Posterior cingulate gyrus (tissue), 11 donors: ENCODE measurements around the gene RNF14.

Source experiments
- DNase-seq, 10 donors: peaks; one replicate each; pipeline versions ENCODE4 v3.0.0 to v3.0.0-alpha.2; 2020 to 2021; ENCODE audit warnings: mixed read lengths in 3 of 10
- intact Hi-C: fragments of 100-400 bp; cut with DNase I; formaldehyde crosslinking; loops from one replicate; pipeline ENCODE4 v1.15.1; 2023

RNF14 gene

DNA sequence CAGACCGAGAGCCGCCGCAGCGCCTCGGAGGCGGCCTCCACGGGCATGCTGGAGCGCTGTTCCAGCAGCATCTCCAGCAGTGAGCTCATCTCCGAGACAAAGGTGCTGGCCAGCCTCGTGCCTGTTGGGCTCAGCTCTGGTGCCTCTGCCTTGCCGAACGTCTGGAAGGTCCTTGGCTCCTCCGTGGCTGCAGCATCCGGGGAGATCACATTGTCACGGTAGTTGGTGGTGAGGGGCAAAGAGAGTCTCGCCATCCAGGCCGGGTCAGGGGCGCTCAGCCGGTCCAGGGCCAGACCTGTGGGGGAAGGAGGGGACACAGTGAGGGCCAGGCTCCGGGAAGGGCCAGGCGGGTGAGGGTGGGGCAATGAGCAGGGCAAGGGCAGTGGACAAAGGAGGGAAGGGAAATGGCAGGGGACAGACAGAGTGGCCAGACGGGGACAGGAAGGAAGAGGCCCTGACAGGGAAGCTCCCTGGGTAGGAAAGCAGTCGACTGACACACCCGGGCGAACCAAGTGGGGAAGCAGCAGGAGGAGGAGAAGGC, 23.3 kb upstream of the RNF14 start:
- DNase-seq: no peak
- intact Hi-C loops: no loop called here

DNA sequence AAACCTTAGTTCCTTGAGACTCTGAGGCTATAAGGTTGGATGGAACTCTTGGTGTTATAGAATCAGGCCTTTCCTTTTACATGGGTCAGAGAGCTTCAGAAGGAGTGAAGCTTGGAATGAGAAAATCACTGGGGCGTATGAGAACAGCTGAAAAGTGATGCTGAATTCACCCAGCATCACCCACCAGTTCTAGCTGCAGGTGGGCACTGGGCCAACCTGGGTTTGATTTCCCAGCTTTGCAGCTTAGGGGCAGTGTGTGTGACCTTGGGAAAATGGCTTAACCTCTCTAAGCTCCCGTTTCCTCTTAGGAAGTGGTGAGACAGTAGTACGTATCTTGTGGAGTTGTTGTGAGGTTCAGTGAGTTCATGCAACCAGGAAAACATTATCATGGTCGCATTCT, 21.6 kb upstream of the RNF14 start:
- no peak for DNase-seq
- intact Hi-C loops: no loop called here

DNA sequence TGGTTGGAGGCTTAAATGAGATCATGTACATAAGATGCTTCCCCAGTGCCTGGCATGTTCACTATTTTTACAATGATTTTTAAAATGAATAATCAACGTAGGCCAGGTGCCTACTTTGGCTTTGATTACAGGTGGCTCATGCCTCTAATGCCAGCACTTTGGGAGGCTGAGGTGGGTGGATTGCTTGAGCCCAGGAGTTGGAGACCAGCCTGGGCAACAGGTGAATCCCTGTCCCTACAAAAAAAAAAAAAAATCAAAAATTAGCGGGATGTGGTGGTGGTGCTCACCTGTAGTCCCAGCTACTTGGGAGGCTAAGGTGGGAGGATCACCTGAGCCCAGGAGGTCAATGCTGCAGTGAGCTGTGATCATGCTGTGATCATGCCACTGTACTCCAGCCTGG, 20.1 kb upstream of the RNF14 start:
- intact Hi-C loops: no loop called here
- no peak for DNase-seq

DNA sequence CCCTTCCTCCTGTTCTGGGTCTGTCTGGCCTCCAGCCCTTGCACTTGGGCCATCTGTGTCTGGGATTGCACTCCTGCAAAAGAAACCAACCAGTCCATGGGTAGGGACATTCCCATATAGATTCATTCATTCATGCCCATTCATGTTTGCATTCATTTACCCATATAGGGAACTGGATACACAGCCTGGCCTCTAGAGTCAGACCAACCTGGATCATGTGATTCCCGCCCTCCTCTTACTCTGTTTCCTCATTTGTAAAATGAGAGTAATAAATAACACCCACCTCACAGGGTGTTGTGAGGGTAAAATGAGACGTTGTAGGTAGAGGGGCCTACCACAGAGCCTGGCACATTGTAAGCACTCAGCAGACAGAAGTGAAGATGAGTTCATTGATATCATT, 19.4 kb upstream of the RNF14 start:
- DNase-seq: no peak
- intact Hi-C loops: no loop called here

DNA sequence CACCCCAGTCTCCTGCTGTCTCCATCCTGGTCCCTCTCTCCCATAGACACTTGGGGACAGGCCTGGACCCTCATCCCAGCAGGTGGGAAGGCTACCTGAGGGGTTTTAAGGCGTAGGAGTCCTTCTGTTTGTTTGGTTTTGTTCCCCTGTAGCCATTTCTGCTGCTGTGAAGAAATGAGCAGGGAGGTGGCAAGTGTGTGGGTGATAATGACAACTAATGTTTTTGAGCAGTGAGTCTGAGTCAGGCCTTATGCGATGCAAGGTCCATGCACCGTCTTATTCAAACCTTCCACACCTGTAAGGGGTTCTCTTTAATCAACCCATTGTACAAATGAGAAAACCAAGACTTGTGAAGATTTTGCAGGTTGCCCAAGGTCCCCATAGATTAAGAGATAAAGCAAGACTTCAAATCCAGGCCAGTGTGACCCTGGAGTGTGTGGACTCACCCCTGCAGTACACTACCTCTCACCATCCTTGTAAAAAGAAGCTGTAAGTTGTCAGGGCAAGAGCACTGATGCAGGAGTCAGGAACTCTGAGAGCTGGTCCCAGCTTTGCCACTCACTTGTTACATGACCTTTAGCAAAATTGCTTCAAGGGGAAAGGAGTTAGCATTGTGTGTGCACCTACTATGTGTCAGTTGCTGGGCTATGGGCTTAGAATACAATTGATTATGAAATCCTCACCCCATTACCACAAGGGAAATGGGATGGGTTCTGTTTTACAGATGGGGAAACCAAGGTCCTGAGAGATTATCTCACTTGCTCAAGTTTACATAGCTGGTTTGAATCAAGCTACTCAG, 18.5 kb upstream of the RNF14 start:
- DNase-seq: no peak
- intact Hi-C loops: no loop called here

DNA sequence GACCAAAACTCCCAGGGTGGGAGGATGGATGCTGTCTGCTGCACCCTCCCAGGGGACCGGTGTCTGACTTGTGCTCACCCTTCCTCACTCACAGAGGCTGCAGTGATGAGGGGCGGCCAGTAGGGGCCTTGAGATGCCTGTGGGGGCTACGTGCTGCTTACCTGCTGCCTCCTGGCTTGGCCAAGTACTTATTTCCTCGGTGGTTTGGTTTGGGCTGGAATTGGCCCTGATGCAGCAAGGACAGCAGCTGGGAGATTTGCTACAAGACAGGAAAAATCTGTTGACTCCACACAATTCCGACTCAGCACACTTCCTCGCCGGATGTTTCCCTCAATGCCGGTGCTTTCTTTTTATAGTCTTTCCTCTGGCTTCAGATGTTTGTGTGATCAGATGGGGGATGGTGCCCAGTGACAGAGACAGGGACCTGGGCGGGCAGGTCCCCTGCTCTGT, 17.5 kb upstream of the RNF14 start:
- intact Hi-C loops: no loop called here
- no peak for DNase-seq

DNA sequence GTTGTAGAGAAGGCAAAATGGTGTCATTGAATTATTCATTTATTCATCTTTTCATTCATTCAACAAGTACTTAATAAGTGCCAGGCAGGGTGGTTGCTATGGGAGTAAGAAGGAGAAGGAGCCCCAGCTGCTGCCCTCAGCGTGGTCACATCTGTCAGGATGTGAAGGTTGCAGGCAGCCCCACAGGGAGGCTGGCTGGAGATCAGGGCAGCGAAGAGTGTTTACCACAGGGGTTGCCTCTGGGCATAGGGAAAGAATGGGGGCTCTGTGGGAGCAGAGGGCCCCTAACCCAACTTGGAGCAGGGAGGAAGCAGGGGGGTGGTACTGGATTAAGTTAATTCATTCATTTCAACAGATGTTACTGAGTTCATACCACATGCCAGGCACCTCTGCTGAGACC, 16.9 kb upstream of the RNF14 start:
- intact Hi-C loops: no loop called here
- no peak for DNase-seq

DNA sequence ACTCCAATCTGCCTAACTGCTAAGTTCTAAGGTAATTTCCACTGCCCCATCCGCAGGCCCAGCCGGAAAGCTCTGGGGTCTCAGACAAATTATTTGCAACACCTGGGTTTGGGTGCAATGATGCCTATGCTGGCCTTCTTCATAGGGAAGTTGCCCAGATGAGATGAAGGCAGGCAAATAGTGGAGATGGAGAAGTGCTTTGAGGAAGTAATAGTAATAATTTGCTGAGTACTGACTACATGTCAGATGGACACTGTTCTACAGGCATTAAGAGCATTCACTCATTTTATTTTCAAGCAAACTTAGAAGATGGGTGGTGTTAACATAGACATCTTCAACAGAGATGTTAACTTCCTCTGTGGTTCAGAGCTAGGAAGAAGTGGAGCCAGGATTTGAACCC, 14.7 kb upstream of the RNF14 start:
- DNase-seq: no peak
- intact Hi-C loops: no loop called here

DNA sequence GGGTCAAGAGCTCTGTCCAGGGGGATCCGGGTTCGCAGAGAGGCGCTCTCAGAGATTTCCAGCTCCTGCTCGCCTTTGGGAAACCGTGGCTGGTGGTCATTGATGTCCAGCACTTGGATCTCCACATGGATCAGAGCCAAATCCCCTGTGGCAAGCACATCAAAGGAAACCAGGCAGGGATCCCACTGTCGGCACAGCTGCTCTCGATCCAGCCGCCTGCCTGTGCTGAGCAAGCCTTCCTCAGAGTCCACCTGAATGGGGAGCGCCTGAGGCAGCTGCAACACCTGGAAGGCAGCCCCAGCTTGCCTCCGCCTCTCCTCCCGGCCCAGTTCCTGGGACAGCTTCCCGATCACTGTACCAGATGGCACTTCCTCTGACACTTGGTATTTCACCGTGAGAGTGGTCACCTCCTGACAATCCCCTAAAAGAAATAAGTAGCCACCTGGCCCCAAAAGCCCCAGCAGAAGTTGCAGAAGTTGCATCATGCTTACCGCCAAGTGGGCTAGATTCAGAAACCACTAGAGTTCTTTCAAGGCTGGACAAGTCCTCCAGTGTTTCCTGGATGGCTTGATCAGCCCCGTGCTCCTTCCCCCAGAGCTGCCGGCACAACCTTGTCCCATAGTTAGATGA, 11.4 kb upstream of the RNF14 start:
- intact Hi-C loops: no loop called here
- peak in 1 of 10 donors; percentile 66 for DNase-seq

DNA sequence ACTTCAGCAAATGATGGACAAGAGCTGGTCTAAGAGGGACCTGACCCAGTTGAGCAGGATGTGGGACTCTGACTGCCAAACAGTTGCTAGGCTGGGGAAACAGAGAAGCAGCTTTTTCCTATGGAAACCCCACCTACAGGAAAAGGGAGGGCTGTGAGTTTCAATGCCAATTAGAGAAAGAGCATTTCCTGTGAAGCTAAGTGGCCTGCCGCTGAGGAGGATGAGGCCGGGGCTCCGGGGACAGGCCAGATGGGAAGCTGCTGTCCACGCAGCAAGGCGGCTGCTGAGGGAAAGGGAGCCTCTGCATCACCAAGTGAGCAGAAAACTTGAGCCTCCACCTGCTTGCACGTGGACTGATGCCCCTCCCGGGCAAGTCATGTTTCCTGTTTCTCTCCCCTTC, 10.8 kb upstream of the RNF14 start, which contains the start of gene PCDH12:
TSS of gene PCDH12 (minus strand) at position 90 of the 400 bp plus-strand sequence. CDS start 351 bp downstream, outside the sequence.
- DNase-seq: peak in 1 of 10 donors; percentile 79
- intact Hi-C loops: no loop called here

DNA sequence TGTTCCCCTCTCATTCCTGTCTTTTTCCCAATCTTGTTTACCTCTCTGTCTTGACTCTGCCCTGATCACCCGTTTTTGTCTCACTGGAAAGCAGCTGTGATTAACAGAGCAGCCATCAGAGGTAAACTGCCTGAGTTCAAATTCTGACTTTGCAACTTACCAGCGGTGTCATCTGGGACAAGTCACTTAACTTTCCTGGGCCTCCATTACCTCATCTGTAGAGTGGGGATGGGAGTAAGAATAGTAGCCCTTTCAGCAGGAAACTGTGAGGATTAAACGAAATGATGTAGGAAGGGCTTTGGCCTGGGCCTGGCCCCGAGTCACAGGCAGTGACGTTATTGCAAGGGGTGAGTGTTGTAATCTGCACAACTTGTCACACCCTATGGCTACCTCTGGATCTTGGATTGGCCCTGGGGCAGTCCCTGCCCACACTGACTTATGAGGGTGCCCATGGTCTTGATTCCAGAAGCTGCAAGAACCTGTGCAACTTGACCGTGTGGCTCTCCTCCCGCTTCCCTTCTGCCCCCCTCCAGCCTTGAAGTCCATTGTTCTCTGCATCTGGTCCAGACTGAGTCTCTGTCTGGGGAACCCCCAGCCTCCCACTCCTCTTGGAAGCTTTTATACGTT, 10.2 kb upstream of the RNF14 start:
- intact Hi-C loops: no loop called here
- DNase-seq: no peak

DNA sequence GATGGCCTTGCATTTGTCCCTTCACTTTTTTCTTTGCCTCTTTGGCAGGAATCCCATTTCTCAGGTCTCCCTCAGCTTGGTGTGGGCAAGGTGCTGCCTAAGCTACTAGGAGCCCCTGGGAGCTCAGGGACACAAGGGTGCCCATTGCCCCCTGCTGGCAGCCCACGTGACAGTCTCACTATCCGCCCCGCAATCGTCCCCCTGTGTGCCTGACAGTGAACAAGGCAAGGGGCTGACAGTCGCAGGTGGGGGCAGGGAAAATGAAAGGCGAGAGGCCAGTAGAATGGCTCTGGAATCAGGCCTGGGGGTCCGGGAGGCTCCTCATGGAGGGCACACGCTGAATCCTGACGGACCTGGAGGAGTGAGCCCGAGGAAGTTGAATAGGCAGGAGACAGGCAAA, 8.9 kb upstream of the RNF14 start:
- peak in 1 of 10 donors; percentile 84 for DNase-seq
- intact Hi-C loops: loop anchor here (1.0 to 10.0 kb wide), 5 partner anchors 37 to 295 kb away; partner anchors contain the start of genes DELE1 and PCDH1

DNA sequence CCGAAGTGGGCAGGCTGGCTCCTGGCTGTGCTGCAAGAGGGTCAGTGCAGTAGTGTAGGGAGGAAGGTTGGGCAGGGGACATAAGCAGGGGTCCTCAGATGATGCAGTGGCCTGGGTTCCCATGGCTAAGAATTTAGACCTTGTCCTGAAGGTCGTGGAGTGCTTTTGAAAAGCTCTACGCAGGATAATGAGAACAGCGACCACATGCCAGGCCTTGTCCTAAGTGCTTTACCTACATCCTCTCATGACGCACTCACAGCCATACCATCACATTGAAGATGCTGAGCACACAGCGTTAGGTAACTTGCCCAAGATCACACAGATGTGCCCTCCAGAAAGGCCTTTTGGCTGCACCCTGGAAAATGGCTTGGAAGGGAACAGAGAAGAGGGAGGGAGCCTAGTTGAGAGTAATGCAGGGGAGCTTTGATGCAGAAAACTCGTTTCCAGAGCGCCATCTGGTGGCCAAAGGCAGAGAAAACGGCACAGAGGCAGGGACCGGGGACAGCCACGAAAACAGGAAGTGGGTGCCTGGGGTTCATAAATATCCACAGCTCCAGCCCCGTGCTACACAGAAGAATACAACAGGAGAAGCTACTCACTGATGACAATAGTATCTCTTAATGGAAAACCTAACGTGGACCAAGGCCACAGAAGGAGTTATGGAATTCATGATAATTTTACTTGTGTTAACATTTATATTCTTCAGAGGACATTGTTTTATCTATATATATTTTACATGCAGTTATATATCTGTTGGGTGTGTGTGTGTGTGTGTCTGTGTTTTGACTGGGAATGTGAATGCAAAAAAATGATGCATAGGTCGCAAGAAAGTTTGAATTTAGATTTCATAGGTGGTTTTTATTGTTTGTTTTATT, 8.2 kb upstream of the RNF14 start:
- intact Hi-C loops: loop anchor here (1.0 to 10.0 kb wide), 5 partner anchors 38 to 295 kb away; partner anchors contain the start of genes DELE1 and PCDH1
- peak; percentile 80 to 98 (median 92) for DNase-seq

DNA sequence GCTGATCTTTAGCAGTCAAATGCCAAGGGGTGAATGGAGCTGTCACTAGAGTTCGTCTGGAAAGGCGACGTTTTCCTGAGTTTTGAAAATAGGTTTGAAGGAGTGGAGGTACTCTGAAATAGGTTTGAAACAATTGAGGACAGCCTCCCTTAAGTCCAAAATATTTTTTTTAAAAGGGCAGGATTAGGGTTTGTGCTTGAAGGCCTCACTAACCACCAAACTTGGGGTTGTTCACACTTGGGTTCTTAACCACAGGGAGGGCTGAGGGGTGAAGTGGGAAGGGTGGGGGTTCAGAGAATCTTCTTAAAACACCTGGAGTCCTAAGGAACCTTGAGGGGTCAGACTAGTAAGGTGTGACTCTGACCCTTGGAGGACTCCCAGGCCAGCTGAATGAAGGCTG, 7.4 kb upstream of the RNF14 start:
- intact Hi-C loops: loop anchor here (2.0 to 10.0 kb wide), 3 partner anchors 39 to 147 kb away; partner anchors contain the start of genes DELE1 and PCDH1
- no peak for DNase-seq

DNA sequence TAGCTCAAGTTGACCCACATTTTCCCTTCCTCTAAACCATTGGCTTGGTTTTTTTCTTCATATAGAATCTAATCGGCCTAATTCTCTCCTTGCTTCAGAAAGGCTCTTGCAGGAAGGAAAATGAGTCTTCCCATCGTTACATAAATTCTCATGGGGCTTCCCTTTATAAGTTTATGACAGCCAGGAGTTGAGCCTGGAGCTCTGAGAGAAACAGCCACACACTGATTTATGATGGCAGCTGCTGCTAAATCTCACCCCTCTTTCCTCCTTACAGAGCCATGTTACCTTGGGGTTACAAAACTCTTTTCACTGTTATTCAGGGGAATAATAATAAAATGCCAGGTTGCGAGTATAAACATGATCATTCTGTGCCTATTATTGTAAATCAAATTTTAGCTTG, 5.2 kb upstream of the RNF14 start:
- intact Hi-C loops: loop anchor here (5.0 to 10.0 kb wide), 2 partner anchors 86 to 149 kb away; partner anchors contain the start of gene PCDH1
- DNase-seq: no peak

DNA sequence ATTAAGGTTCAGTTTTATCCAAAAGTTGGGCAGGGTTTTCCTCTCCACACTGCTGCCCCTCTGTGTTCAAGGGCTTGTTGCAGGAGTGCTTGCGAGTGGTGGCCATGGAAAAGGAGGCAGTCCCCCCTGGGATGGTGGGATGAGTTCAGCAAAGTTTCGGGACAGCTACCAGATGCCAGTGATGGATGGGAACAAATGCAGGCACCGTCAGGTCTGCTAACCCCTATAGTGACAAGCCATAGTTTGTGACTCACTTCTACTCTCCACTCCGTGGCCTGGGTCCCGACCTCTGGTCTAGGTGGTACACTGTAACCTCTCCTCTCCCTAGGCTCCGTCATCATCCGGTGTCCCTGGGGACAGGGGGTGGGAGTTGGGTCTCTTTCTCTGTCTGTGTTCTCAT, 3.8 kb upstream of the RNF14 start:
- intact Hi-C loops: loop anchor here (10.0 kb wide), 1 partner anchor 150 kb away; no protein-coding TSS in a partner anchor
- no peak for DNase-seq

DNA sequence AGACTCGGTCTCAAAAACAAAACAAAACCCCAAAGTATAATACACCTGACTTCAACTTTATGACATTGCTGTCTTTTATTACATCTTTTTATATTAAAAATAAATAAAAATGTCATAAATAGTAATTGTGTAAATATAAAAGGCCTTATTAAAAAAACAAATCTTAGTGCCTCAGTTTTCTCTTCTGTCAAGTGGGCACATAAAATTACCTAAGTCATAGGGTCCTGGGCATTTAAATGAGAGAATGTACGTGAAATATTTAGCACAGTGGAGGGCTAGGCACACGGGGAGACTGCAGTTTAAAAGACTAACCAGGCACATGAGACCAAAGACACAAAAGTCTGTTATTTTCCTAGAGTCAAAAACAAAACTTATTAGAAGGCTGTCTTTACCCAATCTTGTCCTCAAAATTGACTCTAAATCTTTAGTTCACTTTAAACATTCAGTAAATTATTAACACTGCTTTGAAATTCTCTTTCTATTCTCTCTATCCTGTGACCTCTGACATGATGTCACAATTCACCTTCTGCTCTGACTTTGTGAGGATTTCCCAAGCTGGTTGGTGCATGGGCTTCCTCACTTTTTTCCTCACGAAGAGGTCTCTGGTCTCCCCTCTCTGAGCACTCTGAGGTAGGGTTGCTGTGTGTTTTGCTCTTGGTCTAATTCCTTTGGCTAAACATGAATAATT, 2.5 kb upstream of the RNF14 start:
- intact Hi-C loops: loop anchor here (10.0 kb wide), 1 partner anchor 152 kb away; no protein-coding TSS in a partner anchor
- no peak for DNase-seq

DNA sequence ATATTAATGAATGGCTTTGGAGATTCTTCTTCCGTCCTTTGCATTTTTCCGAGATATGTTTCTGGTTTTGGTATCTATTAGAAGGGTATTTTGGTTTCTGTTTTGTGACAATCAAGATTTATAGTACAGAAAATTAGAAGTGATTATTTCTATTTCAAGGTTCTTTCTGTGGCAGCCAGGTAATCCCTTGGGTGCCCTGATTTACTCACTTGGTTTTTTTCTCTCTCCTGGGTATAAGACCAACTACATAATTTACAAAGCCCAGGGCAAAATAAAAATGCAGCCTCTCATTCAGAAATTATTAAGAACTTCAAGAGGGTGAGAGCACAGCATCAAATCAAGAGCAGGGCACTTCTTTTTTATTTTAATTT, 2.0 kb upstream of the RNF14 start:
- intact Hi-C loops: loop anchor here (10.0 kb wide), 1 partner anchor 152 kb away; no protein-coding TSS in a partner anchor
- no peak for DNase-seq
